H9 (cell line): ENCODE data around the gene RHBDL2. TPM values are rescaled to one million over a fixed set of nuclear protein-coding genes. Genes with fewer than 3 reads are reported as not detected.

Experiments used
- DNase-seq: peaks from one replicate; pipeline ENCODE4 v3.0.0-alpha.2; 2017
- H2AFZ ChIP-seq: one replicate; pipeline ENCODE4 v1.6.1; 2013; ENCODE audit warnings: mild to moderate bottlenecking, low read length, control low read depth, moderate library complexity
- H2AK5ac ChIP-seq: 2 replicates; pipeline ENCODE4 v1.6.1; 2013; ENCODE audit warnings: low read length, control low read depth, mixed read lengths; ENCODE audit not compliant: insufficient read length
- H2BK120ac ChIP-seq: one replicate; pipeline ENCODE4 v1.6.1; 2013; ENCODE audit warnings: low read depth, mild to moderate bottlenecking, low read length, control low read depth, inconsistent platforms; ENCODE audit not compliant: poor library complexity, severe bottlenecking
- H2BK12ac ChIP-seq: 2 replicates; pipeline ENCODE4 v1.6.1; 2013; ENCODE audit warnings: low read length, control low read depth, mixed read lengths, low read depth; ENCODE audit not compliant: insufficient read length
- H2BK15ac ChIP-seq: 2 replicates; pipeline ENCODE4 v1.6.1; 2013; ENCODE audit warnings: low read depth, low read length, control low read depth
- H2BK20ac ChIP-seq: one replicate; pipeline ENCODE4 v1.6.1; 2013; ENCODE audit warnings: low read depth, mild to moderate bottlenecking, low read length, control low read depth, inconsistent platforms; ENCODE audit not compliant: poor library complexity, severe bottlenecking
- H2BK5ac ChIP-seq: 2 replicates; pipeline ENCODE4 v1.6.1; 2013; ENCODE audit warnings: low read length, control low read depth, mixed read lengths; ENCODE audit not compliant: insufficient read length
- H3K14ac ChIP-seq: 2 replicates; pipeline ENCODE4 v1.6.1; 2013; ENCODE audit warnings: low read length, control low read depth; ENCODE audit not compliant: insufficient read depth
- H3K18ac ChIP-seq: 2 replicates; pipeline ENCODE4 v1.6.1; 2013; ENCODE audit warnings: low read depth, mild to moderate bottlenecking, mixed read lengths, low read length, control low read depth; ENCODE audit not compliant: insufficient read length
- H3K23ac ChIP-seq: 2 replicates; pipeline ENCODE4 v1.6.1; 2013; ENCODE audit warnings: low read length, control low read depth, mixed read lengths, low read depth; ENCODE audit not compliant: insufficient read length
- H3K23me2 ChIP-seq: 2 replicates; pipeline ENCODE4 v1.6.1; 2013; ENCODE audit warnings: low read depth, mild to moderate bottlenecking, mixed read lengths, low read length, control low read depth; ENCODE audit not compliant: insufficient read length, poor library complexity, severe bottlenecking
- H3K27ac ChIP-seq: 2 replicates; pipeline ENCODE4 v1.5.1; 2013; ENCODE audit warnings: low read length, control low read depth, mixed read lengths, low read depth; ENCODE audit not compliant: insufficient read length
- H3K27me3 ChIP-seq: 2 replicates; pipeline ENCODE4 v1.6.1; 2013; ENCODE audit warnings: low read length, control low read depth, inconsistent platforms; ENCODE audit not compliant: insufficient read depth
- H3K4ac ChIP-seq: 2 replicates; pipeline ENCODE4 v1.6.1; 2013; ENCODE audit warnings: low read depth, mild to moderate bottlenecking, control low read depth, inconsistent platforms, low read length, moderate library complexity
- H3K4me1 ChIP-seq: 2 replicates; pipeline ENCODE4 v1.6.1; 2013; ENCODE audit warnings: low read length, control low read depth, inconsistent platforms; ENCODE audit not compliant: insufficient read depth
- H3K4me2 ChIP-seq: 2 replicates; pipeline ENCODE4 v1.6.1; 2013; ENCODE audit warnings: low read length, control low read depth, mixed read lengths; ENCODE audit not compliant: insufficient read length, insufficient read depth
- H3K56ac ChIP-seq: 2 replicates; pipeline ENCODE4 v1.6.1; 2013; ENCODE audit warnings: low read depth, mild to moderate bottlenecking, mixed read lengths, low read length, control low read depth; ENCODE audit not compliant: insufficient read length
- H3K79me1 ChIP-seq: 2 replicates; pipeline ENCODE4 v1.6.1; 2013; ENCODE audit warnings: low read depth, mild to moderate bottlenecking, moderate library complexity, low read length, control low read depth, inconsistent platforms; ENCODE audit not compliant: insufficient read depth, poor library complexity, severe bottlenecking
- H3K79me2 ChIP-seq: 2 replicates; pipeline ENCODE4 v1.6.1; 2013; ENCODE audit warnings: low read length, control low read depth, inconsistent platforms; ENCODE audit not compliant: insufficient read depth
- H3K9ac ChIP-seq: 2 replicates; pipeline ENCODE4 v1.6.1; 2013; ENCODE audit warnings: low read length, control low read depth, mixed read lengths; ENCODE audit not compliant: insufficient read length; ENCODE audit errors: extremely low read depth
- H3K9me3 ChIP-seq: one replicate; pipeline ENCODE4 v1.6.1; 2013; ENCODE audit warnings: low read depth, low read length, inconsistent platforms; ENCODE audit not compliant: control insufficient read depth
- H3T11ph ChIP-seq: one replicate; pipeline ENCODE4 v1.6.1; 2013; ENCODE audit warnings: mild to moderate bottlenecking, low read length, control low read depth, inconsistent platforms
- H4K20me1 ChIP-seq: one replicate; pipeline ENCODE4 v1.6.1; 2013; ENCODE audit not compliant: control insufficient read depth, insufficient read length, insufficient read depth
- H4K5ac ChIP-seq: 2 replicates; pipeline ENCODE4 v1.6.1; 2013; ENCODE audit warnings: low read depth, mild to moderate bottlenecking, mixed read lengths, low read length, control low read depth; ENCODE audit not compliant: insufficient read length
- H4K8ac ChIP-seq: replicated peaks from 2 replicates; pipeline ENCODE4 v1.6.1; 2013; ENCODE audit warnings: low read length, control low read depth, mixed read lengths, low read depth; ENCODE audit not compliant: insufficient read length
- H4K91ac ChIP-seq: 2 replicates; pipeline ENCODE4 v1.6.1; 2013; ENCODE audit warnings: low read depth, mild to moderate bottlenecking, moderate library complexity, mixed read lengths, low read length, control low read depth; ENCODE audit not compliant: insufficient read length
- H3K27ac Mint-ChIP-seq, 3 experiments: 2 replicates in 2 of 3; 3 replicates in 1 of 3; pipeline ENCODE4 v1.8.0; 2020 to 2021; ENCODE audit warnings: mixed read lengths in 3 of 3, mild to moderate bottlenecking in 1 of 3, moderate library complexity in 1 of 3
- H3K27me3 Mint-ChIP-seq: 2 replicates; pipeline ENCODE4 v1.8.0; 2021; ENCODE audit warnings: low read depth, mild to moderate bottlenecking, moderate library complexity, mixed read lengths
- H3K36me3 Mint-ChIP-seq, 3 experiments: 2 replicates in 2 of 3; 3 replicates in 1 of 3; pipeline ENCODE4 v1.8.0; 2020 to 2021; ENCODE audit warnings: low read depth in 3 of 3, mixed read lengths in 3 of 3; ENCODE audit not compliant: insufficient read depth in 1 of 3
- H3K4me1 Mint-ChIP-seq, 2 experiments: 2 replicates each; pipeline ENCODE4 v1.8.0; 2020; ENCODE audit warnings: mixed read lengths in 2 of 2
- H3K4me3 Mint-ChIP-seq, 2 experiments: 2 replicates in 1 of 2; 3 replicates in 1 of 2; pipeline ENCODE4 v1.8.0; 2020 to 2021; ENCODE audit warnings: mild to moderate bottlenecking in 2 of 2, mixed read lengths in 2 of 2, moderate library complexity in 1 of 2
- H3K9me3 Mint-ChIP-seq, 2 experiments: 2 replicates in 1 of 2; 3 replicates in 1 of 2; pipeline ENCODE4 v1.8.0; 2020; ENCODE audit warnings: mild to moderate bottlenecking in 2 of 2, mixed read lengths in 2 of 2, moderate library complexity in 1 of 2
- WGBS: extraction: QIAGEN DNeasy Blood & Tissue Kit; methylation state at CpG from one replicate; pipeline ENCODE4 v1.1.7; 2013; ENCODE audit warnings: missing lambda C conversion rate, low lambda C conversion rate, mixed read lengths; ENCODE audit not compliant: insufficient read length; ENCODE audit errors: extremely low coverage; 5-methylcytosine and 5-hydroxymethylcytosine counted together
- total RNA-seq: library from RNA; stranded (reverse); gene quantifications from 2 replicates; pipeline ENCODE4 v1.2.1, GENCODE V29; 2021
- TF ChIP-seq, protein P1 (sequence below): fragments of 200-600 bp; sonication (generic); conservative IDR thresholded peaks from 3 replicates; pipeline ENCODE4 v1.8.0; 2021; ENCODE audit warnings: antibody characterized with exemption, mild to moderate bottlenecking

The RHBDL2 gene
- total RNA-seq, 1 experiment from 2014 or later: not detected

GRCh38 chr1:38919130-38919529, 22.5 kb downstream of the RHBDL2 start:
- no peaks in the 10 kb centered on the region for H3K23me2 ChIP-seq
- no peak overlapping the region for H3K4me2 ChIP-seq
- DNase-seq: no peak
- no peak overlapping the region for H3K27ac ChIP-seq
- H4K5ac ChIP-seq: no peak overlapping the region
- no peak overlapping the region for H4K91ac ChIP-seq
- no peak overlapping the region for H3K18ac ChIP-seq
- H3T11ph ChIP-seq: no peak overlapping the region
- H3K27me3 Mint-ChIP-seq: no peaks in the 10 kb centered on the region
- H2BK5ac ChIP-seq: no peak overlapping the region
- no peaks in the 10 kb centered on the region for H3K79me1 ChIP-seq
- no peak overlapping the region for H2BK15ac ChIP-seq
- TF ChIP-seq, protein P1, sequence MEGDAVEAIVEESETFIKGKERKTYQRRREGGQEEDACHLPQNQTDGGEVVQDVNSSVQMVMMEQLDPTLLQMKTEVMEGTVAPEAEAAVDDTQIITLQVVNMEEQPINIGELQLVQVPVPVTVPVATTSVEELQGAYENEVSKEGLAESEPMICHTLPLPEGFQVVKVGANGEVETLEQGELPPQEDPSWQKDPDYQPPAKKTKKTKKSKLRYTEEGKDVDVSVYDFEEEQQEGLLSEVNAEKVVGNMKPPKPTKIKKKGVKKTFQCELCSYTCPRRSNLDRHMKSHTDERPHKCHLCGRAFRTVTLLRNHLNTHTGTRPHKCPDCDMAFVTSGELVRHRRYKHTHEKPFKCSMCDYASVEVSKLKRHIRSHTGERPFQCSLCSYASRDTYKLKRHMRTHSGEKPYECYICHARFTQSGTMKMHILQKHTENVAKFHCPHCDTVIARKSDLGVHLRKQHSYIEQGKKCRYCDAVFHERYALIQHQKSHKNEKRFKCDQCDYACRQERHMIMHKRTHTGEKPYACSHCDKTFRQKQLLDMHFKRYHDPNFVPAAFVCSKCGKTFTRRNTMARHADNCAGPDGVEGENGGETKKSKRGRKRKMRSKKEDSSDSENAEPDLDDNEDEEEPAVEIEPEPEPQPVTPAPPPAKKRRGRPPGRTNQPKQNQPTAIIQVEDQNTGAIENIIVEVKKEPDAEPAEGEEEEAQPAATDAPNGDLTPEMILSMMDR: no peak
- no peaks in the 10 kb centered on the region for H3K4me1 ChIP-seq
- H3K14ac ChIP-seq: no peak overlapping the region
- H3K79me2 ChIP-seq: no peaks in the 10 kb centered on the region
- H2BK12ac ChIP-seq: no peak overlapping the region
- no peak overlapping the region for H2BK120ac ChIP-seq
- no peak overlapping the region for H4K8ac ChIP-seq
- no peak overlapping the region for H3K4ac ChIP-seq
- no peak overlapping the region for H3K9ac ChIP-seq
- H3K9me3 ChIP-seq: no peaks in the 10 kb centered on the region
- H2BK20ac ChIP-seq: no peak overlapping the region
- peaks cover 6% of the 10 kb centered on the region in 2 experiments for H3K4me1 Mint-ChIP-seq
- no peak overlapping the region for H3K56ac ChIP-seq
- no peak overlapping the region for H3K27ac Mint-ChIP-seq
- no peaks in the 10 kb centered on the region for H4K20me1 ChIP-seq
- no peak overlapping the region for H2AFZ ChIP-seq
- H3K27me3 ChIP-seq: no peaks in the 10 kb centered on the region
- no peak overlapping the region for H2AK5ac ChIP-seq
- H3K4me3 Mint-ChIP-seq: no peak overlapping the region
- no CpG with 5 or more reads among the region's 3 CpGs for WGBS
- no peaks in the 10 kb centered on the region; a peak in 1 of 5 replicates for H3K9me3 Mint-ChIP-seq
- no peaks in the 10 kb centered on the region for H3K36me3 Mint-ChIP-seq
- H3K23ac ChIP-seq: no peak overlapping the region
